GM10266 (cell line): Measurements from ENCODE around the gene CCDC68.
"Not testable (repeated sequence)": the region's sequence is repeated elsewhere in the genome, so short reads cannot be mapped to it uniquely, and the experiment has no call there.

Experiments used
- DNase-seq: peaks from one replicate; pipeline ENCODE4 v3.0.0; 2012; ENCODE audit errors: extremely low spot score
- TF ChIP-seq, protein P1 (sequence below): IDR thresholded peaks from 2 replicates; pipeline ENCODE4 v1.5.1; 2012; ENCODE audit warnings: mild to moderate bottlenecking, low read depth; ENCODE audit not compliant: control insufficient read depth, insufficient read depth; ENCODE audit errors: missing control alignments

The CCDC68 gene

GRCh38 chr18:54860941-54861340 is 98.3 kb downstream of the CCDC68 start:
- no peak for DNase-seq
- TF ChIP-seq, protein P1, sequence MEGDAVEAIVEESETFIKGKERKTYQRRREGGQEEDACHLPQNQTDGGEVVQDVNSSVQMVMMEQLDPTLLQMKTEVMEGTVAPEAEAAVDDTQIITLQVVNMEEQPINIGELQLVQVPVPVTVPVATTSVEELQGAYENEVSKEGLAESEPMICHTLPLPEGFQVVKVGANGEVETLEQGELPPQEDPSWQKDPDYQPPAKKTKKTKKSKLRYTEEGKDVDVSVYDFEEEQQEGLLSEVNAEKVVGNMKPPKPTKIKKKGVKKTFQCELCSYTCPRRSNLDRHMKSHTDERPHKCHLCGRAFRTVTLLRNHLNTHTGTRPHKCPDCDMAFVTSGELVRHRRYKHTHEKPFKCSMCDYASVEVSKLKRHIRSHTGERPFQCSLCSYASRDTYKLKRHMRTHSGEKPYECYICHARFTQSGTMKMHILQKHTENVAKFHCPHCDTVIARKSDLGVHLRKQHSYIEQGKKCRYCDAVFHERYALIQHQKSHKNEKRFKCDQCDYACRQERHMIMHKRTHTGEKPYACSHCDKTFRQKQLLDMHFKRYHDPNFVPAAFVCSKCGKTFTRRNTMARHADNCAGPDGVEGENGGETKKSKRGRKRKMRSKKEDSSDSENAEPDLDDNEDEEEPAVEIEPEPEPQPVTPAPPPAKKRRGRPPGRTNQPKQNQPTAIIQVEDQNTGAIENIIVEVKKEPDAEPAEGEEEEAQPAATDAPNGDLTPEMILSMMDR: no peak

DNA sequence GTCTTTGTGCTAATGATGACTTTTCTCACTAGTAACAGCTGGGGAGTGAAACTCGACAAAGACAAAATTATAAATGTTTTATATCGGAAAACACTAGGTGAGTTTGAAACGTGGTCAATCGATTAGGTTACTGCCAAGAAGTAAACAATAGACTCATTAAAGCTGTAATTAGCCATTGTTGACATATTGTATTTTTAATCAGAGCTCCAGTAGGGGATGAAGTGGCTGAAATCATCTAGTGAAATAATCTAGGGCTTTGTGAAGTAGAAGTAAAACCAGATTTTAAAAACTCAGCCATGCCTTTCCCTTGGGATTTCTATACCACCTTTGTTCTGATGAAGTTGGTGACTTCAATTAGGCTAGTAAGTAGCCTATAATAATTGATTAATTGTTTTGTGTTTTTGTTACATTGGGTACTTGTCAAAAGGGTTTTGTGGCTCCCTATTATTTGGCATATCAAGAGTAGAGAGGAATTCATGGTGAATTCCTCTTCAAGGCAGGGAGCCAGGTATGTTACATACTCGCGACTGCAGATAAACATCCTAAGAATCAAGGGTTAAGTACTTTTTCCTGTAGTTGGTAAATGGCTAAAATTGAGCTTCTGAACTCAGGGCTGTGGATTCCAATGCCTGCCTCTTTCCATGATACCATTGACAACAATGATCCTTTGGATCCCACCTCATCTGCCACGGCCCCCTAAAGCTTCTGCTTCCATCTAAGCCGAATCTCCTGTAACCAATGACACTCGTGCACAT is 99.4 kb downstream of the CCDC68 start:
- DNase-seq: no peak
- TF ChIP-seq, protein P1: no peak

DNA sequence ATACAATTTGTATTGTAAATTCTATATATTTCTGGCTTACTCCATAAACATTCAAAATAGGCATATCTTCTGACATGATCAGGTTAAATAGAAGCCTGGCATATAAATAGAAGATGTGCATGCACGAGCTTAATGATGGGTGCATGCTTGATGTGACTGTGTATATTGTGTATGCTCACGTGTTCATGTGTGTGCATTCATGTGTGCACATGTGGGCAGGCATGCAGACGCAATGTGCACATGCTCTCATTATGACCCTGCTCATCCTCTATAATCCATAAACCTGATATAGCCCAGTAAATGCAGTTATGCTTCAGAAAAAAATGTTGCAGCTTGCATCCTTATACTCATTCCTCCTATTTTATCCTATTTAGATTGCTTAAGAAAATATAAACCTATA is 101.8 kb downstream of the CCDC68 start:
- no peak for DNase-seq
- TF ChIP-seq, protein P1: no peak

DNA sequence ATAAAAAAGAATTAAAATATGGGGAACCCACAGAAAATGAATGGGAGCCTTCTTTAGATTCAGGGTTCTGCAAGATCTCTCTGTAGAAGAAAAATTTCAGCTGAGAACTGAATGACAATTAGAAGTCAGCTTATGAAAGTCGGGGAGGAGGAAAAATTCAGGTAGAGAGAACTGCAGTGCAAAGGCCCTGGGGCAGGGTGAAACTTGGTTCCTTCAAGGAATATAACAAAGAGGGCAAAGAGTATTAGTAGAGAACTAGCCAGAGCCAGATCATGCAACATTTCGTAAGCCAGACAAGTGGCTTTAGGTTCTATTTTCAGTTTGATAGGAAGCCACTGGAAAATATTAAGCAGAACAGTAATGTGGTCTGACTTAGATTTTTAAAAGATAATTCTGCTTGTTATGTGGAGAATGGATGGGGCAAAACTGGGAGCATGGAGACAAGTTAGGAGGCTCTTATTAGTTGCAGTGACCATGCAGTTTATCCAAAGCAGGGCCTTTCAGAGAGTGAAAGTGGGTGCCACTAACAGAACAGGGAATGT is 103.1 kb downstream of the CCDC68 start:
- TF ChIP-seq, protein P1: no peak
- no peak for DNase-seq

GRCh38 chr18:54855050-54855449 is 104.2 kb downstream of the CCDC68 start:
- DNase-seq: not testable (repeated sequence)

- TF ChIP-seq, protein P1: no peak
- no peak for DNase-seq
Measured at GRCh38 chr18:54852780-54853675, 106.2 kb downstream of the CCDC68 start.
